Dermis blood vessel endothelial cell (primary cell): Measurements from ENCODE around the gene KCNE5. TPM values are rescaled to one million over a fixed set of nuclear protein-coding genes. Genes with fewer than 3 reads are reported as not detected.
"Not testable (repeated sequence)": the region's sequence is repeated elsewhere in the genome, so short reads cannot be mapped to it uniquely, and the experiment has no call there.

Experiments used
- DNase-seq: peaks from one replicate; pipeline ENCODE4 v3.0.0; 2010
- total RNA-seq: library from RNA; depleted of rRNA; stranded (reverse); fragments of >200 nt; gene quantifications from 2 replicates; pipeline ENCODE4 v1.2.3, GENCODE V29; 2014

Gene KCNE5, protein sequence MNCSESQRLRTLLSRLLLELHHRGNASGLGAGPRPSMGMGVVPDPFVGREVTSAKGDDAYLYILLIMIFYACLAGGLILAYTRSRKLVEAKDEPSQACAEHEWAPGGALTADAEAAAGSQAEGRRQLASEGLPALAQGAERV
- not detected in 2 replicates for total RNA-seq

DNA sequence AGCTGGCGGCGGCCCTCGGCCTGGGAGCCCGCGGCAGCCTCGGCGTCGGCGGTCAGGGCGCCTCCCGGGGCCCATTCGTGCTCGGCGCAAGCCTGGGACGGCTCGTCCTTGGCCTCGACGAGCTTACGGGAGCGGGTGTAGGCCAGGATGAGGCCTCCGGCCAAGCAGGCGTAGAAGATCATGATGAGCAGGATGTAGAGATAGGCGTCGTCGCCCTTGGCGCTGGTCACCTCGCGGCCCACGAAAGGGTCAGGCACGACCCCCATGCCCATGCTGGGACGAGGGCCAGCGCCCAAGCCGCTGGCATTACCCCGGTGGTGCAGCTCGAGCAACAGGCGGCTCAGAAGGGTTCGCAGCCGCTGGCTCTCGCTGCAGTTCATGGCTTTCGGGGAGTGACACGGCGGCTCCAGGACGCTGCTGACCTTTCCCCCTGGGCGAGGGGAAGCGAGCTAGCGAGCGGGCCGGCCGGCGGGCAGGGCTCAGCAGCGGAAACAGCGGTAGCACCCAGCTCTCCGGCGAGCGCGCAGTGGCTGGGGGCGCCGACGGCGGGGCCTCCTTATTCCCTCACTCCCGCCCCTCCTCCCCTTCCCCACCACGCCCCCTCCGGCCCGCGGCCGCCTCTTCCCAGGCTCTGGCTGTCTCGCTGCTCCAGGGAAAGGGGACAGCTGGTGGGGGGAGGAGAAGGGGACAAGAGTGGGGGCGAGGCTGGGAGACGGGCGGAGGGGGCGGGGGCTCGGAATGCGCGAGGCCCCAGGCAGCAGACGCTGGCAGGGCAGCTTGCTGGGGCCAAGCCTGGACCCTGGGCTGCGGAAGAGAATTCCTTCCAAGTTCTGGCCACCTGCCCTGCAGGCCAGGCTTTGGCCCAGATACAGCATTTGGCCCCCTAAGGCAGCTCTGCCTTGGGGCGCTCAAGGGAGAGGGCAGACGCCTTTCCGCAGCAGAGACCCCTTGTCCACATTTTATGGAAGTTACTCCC lies at the start of gene KCNE5:
TSS of gene KCNE5 (minus strand) at position 532 of the 976 bp plus-strand sequence. CDS start at position 380, 152 bp downstream.
- no peak for DNase-seq

DNA sequence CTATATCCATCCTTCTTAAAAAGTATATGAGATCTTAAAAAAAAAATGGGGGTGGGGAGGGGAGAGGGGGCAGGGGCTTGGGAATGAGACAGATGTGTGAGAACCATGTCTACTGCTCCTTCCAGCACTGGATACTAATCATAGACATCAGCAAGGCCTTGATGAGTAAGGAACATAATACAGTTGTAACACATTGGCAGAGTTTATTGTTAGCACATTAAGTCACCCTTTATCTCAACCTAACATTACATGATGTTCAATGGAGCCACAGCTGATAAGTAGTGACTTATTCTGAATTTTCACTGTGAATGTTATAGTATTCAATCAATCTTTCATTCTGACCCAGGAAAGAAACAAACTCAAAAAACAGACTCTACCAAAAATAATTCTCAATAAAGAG lies 47.3 kb upstream of the KCNE5 start:
- DNase-seq = no peak

DNA sequence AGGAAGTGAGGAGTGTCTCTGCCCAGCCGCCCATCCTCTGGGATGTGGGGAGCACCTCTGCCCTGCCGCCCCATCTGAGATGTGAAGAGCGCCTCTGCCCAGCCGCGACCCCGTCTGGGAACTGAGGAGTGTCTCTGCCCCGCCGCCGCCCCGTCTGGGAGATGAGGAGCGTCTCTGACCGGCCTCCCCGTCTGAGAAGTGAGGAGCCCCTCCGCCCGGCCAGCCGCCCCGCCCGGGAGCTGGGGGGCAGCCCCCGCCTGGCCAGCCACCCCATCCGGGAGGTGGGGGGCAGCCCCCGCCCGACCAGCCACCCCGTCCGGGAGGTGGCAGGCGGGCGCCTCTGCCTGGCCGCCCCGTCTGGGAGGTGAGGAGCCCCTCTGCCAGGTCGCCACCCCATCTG lies 46.2 kb upstream of the KCNE5 start:
- not testable (repeated sequence) for DNase-seq

DNA sequence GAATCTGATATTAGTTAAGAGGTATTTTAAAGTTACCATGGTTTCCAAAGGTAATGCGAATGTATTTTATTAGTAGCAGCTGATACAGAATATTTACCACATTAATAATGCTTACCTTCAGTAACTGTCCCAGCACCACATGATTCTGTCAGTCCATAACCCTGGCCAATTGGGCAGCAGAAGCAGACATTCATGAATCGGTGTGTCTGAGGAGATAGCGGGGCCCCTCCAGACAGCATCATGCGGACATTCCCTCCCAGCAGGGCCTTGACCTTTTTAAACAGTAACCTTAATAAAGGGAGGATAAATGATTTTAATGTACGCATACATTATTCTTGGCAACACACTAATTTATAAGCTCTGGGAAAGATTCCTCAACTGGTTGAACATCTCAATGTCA lies 43.0 kb upstream of the KCNE5 start:
- no peak for DNase-seq

DNA sequence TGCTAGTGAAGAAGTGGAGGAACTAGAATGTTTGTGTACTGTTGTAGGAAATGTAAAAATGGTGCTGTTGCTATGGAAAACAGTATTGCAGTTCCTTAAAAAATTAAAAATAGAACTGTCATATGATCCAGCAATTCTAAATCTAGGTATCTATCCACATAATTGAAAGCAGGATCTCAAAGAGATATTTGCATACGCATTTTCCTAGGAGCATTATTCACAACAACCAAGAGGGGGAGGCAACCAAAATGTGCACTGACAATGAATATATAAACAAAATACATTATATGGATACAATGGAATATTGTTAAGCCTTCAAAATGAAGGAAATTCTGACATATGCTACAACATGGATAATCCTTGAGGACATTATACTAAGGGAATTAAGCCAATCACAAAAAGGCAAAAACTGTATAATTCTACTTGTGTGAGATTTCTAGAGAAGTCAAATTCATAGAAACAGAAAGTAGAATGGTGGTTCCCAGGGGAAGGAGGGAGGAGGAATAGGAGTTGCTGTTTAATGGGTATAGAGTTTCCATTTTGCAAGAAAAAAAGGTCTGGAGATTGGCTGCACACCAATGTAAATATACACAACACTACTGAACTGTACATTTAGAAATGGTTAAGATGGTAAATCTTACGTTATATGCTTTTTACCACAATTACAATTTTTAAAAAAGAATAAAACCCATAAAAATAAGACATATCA lies 35.6 kb upstream of the KCNE5 start:
- no peak for DNase-seq

DNA sequence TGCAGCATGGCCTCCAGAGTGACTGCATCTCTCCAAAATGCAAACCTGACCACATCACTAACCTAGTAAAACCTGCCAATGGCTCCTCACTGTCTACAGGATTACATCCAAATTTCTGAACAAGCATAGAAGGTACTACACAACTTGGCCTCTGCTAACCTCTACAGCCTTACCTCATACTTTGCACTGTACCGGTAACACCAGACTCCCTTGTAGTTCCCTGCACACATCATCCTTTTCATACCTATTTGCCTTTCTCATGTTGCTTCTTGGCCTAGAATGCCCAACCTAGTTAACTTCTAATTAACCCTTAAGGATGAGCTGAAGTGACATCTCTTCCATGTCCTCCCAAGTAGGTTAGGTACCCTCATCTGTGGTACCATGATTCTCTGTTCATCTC lies 33.4 kb upstream of the KCNE5 start:
- DNase-seq = no peak

DNA sequence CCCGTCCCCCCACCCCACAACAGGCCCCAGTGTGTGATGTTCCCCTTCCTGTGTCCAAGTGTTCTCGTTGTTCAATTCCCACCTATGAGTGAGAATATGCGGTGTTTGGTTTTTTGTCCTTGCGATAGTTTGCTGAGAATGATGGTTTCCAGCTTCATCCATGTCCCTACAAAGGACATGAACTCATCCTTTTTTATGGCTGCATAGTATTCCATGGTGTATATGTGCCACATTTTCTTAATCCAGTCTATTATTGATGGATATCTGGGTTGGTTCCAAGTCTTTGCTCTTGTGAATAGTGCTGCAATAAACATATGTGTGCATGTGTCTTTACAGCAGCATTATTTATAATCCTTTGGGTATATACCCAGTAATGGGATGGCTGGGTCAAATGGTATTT lies 32.4 kb upstream of the KCNE5 start:
- not testable (repeated sequence) for DNase-seq

DNA sequence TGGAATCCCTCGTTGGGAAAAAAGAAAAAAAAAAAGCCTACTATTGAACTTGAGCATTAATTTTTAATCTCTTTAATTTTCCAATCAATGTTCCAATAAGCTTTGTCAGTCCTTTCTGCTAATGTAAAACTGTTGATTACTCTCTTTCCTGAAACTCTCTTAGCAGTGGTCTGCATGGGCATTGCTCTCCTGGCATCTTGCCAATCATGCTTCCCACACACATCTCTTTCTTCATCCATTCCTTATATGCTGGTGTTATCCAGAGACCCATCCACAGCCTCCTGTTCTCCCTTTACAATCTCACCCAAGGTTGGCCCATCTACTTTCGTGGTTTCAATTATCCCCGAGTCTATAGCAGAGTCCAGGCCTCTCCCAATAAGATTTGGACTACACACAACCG lies 31.8 kb upstream of the KCNE5 start:
- DNase-seq = peak; percentile 2

DNA sequence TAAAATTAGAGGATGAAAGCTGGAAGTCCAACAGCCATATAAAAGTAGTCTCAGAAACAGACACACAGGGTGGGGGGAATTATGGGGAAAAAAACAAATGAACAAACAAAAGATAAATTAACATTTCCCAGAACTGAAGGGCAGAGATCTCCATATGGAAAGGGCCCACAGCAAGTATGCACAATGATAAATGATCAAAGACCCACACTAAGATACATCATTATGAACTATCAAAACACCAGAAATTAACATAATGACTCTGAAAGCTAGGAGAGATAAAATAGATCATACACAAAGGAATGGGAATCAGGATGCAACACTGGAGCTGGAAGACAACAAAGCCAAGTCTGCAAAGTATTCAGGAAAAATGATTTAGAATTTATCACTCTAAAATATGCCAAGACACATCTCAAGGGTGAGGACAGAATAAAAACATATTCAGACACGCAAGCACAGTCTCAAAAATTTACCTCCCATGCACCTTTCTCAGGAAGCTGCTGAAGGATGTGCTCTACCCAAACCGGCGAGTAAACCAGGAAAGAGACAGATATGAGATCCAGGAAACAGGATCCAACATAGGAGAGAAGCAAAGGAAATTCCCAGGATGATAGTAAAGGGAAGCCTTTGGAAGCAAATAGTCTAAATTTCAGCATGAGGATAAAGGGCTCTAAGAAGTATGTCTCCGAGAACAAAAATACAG lies 30.7 kb upstream of the KCNE5 start:
- no peak for DNase-seq

DNA sequence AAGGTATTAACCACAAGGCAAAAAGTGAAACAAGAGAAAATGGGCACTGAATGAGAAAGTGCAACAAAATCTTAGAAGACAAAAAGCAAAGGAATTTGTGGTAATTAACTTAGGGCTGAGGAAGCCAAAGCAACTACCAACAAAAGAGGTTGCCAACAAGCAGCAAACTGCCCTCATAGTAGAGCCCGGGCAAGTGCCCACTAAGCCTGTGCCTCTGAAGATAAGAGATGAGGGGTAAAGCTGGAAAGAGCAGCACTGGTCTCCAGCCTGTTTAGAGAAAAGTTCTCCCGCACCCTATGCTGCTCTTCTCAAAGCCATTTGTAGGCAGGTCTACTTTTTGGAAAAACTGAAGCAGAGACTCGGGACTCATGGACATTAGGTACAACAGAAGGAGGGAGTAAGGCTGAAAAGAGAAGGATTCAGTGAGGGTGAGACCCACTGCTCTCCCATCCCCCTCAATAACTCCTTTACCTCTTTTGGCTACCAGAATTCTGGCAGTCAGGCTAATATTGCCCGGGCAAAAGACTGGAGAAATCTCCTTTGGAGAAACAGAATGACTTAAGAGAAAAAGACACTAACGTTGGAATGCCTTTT lies 29.6 kb upstream of the KCNE5 start:
- no peak for DNase-seq

DNA sequence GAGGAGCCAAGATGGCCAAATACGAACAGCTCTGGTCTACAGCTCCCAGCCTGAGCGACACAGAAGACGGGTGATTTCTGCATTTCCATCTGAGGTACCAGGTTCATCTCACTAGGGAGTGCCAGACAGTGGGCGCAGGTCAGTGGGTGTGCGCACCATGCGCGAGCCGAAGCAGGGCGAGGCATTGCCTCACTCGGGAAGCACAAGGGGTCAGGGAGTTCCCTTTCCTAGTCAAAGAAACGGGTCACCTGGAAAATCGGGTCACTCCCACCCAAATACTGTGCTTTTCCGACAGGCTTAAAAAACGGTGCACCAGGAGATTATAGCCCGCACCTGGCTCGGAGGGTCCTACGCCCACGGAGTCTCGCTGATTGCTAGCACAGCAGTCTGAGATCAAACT lies 19.7 kb upstream of the KCNE5 start:
- not testable (repeated sequence) for DNase-seq

DNA sequence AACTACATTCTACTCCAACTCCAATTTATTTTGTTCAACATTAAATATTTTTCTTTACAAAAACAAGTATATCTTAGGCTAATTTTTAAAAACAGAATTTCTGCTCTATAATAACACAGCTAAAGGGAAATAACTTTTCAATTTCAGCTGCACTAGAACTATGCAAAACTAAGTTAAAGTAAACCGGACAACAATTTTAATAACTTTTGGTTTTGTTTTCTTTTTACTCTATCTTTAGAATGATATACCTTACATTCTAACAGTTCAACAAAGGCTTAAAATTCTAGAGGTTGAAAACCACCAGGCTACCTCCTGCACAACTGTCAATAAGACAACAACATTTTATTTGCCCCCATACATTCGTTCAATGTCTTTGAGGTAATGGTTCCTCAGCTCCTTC lies 18.7 kb upstream of the KCNE5 start:
- DNase-seq = no peak

DNA sequence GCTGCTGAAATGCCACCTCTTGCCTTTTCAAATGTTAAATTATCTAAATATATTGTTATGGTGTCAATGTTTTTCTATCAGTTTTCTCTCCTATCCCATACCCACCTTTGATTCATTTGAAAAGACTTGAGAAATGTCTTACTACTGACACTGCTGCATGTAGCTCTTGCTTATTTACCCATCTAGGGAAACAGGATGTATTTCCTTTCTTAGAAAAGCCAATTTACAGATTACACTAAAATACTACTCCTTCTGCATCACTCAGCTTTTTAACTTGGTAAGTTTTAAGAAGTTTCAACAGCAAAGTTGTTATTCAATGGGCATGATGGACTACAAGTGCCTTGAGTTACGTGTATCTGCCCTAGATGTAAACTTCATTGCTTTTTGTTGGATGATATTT lies 13.2 kb upstream of the KCNE5 start:
- no peak for DNase-seq

DNA sequence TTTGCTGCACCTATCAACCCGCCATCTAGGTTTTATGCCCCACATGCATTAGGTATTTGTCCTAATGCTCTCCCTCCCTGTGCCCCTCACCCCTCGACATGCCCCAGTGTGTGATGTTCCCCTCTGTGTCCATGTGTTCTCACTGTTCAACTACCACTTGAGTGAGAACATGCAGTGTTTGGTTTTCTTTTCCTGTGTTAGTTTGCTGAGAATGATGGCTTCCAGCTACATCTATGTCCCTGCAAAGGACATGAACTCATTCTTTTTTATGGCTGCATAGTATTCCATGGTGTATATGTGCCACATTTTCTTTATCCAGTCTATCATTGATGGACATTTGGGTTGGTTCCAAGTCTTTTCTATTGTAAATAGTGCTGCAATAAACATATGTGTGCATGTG lies 12.5 kb upstream of the KCNE5 start:
- DNase-seq = not testable (repeated sequence)

DNA sequence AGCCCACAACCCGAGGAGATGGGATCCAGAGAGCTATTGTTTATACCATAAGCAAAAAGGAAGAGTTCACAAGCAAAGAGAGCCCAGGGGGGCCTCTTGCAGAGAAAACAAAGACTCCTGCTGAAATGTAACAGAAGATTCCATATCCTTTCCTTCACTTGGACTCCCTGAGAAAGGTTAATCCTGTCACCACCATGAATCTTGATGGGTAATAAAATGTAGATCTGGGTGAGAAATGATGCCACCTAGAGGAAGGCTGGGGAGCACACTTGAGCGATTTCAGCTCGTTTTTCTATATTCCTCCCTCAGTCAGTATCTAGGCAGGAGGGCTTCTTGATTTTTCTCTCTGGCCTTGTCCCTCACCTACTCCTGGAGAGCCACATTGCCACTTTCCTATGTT lies 10.2 kb upstream of the KCNE5 start:
- DNase-seq = peak; percentile 46

DNA sequence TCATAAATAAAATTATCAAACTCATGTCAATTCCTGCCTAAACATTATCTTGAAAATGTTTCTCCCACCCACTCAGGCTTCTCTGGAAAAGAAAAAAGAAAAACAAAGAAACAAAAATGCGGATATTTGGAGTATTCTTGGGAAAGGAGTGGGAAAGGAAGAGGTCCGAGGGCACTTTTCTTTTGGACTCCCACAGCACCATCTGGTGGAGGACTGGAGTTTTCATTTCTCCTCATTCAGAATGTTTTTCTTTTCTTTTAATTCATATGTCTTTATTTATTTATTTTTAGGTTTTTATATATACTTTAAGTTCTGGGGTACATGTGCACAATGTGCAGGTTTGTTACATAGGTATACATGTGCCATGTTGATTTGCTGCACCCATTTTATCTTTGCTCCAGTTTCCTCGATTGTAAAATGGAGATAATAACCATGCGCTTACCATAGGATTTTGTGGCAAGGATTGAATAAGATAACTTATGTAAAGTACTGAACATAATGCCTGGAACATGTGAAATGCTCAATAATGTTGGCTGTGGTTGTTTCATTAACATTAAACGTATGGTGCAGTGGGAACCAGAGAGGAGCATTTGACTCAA lies 8.0 kb upstream of the KCNE5 start:
- peak; percentile 55 for DNase-seq

DNA sequence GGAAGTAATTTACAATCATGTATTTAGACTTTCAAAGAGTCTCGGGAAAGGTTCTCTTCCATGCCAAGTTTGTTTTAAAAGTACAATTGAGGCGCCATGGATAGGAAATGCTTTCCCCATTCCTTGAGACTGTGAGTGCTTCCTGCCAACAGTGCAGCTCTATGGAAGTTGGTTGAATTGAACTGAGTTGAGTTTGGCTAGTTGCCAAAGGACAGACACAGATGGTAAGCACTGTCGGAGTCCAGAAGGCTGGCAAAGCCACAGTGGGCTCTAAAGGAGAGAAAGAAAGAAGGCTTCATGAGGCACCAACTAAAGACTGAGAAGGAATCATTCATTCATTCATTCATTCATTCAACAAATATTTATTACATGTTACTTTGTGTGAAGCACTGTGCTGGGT lies 4.3 kb upstream of the KCNE5 start:
- peak; percentile 88 for DNase-seq

DNA sequence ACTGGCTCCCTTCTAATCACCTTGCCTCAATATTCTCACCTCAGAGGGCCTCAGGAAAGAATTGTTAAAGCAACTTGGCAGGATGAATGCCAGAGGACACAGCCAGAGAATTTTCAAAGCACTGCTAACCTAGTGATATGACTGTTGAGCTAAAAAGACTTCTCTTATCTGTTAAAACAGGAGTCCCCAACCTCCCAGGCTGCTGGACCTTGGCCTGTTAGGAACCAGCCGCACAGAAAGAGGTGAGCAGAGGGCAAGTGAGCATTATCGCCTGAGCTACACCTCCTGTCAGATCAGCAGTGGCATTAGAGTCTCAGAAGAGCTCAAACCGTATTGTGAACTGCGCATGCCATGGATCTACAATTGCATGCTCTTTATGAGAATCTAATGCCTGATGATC lies 1.7 kb upstream of the KCNE5 start:
- DNase-seq = no peak

DNA sequence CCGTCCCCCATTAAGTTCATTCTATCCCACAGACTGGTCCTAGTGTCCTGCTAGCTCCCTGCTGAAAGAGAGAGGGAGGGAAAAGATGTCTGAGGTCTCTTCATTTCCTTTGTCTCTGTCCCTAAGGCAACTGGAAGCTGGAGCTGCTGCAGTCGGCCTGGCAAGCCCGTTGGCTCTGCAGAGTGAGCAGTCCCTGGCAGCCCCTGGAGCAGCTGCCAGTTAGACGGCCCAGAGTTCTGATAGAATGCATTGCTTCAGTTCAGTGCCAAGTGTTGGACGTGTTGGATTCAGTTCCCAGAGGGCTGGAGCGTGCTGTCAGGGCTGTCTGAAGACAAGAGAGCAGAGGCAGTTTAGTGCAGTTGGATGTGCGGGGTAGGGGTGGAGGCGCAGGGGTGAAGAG lies 975 bp downstream of the KCNE5 start:
- no peak for DNase-seq

DNA sequence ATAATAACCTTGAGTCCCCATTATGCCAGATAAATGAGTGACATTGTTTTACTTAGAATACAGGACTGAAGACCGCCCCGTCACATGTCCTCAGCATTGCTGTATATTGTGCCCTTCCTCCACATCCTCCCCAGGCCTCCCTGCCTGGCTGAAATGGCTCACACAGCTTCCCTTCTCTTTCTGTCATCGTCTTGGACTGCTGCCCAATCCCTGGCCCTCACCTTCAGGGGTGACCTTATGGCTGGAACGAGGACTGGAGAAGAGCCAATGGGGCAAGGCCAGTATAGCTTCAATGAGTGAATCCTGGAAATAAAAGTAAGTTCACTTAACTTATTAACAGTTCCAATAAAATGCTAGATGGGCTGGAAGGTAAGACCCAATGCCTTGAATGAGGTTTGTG lies 2.7 kb downstream of the KCNE5 start:
- no peak for DNase-seq

DNA sequence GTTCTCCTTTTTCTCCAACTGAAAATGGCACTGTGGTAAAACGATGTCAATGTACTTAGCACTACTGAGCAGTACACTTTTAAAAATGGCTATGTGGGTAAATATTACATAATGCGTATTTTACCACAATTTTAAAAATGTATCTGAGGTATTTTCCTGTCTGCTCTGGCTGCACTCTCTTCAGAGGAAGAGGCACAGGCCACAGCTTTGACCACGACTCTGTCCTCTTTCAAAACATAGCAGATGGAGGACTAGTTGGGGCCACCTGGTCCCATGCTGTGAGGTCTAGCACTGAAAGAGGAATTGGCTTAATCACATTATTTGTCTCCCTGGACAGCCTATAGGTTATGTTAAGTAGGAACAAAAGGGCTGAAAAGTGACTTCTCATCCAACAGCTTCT lies 5.2 kb downstream of the KCNE5 start:
- DNase-seq = no peak

DNA sequence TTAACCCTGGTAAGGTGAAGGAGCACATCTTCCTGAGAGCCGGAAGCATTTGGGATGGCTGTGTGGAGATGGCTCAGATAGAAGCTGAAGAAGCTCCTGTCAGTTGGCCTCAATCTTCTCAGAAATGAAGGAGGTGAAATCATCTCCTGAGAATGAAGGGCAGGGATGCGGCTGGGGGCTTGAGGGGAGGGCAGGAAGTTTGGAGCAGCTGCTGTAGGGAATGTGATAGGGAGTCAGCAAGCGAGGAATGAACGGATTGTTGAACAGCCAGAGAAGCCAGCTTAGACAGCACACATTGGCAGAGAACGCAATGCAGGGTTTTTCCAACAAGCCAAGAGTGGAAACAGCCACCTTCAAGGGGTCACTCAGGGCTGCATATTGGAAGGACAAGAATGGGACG lies 10.0 kb downstream of the KCNE5 start:
- no peak for DNase-seq
